Upper lobe of left lung (tissue), 4 donors: ENCODE data around the gene IL27RA.

Source experiments
- EP300 ChIP-seq, 4 donors: sonication (generic); formaldehyde crosslinking; IDR thresholded peaks; one replicate each; pipeline ENCODE4 v1.5.1; 2017; ENCODE audit warnings: antibody characterized with exemption in 4 of 4, control low read depth in 2 of 4
- POLR2A ChIP-seq, 4 donors: fragments of 450-650 bp; IDR thresholded peaks; one replicate each; pipeline ENCODE4 v1.5.1; 2016 to 2017; ENCODE audit warnings: antibody characterized with exemption in 4 of 4, mild to moderate bottlenecking in 2 of 4
- POLR2AphosphoS5 ChIP-seq, 2 donors: sonication (generic); formaldehyde crosslinking; IDR thresholded peaks; one replicate each; pipeline ENCODE4 v1.5.1; 2017; ENCODE audit warnings: antibody characterized with exemption in 2 of 2
- TF ChIP-seq, protein P1 (sequence below), 6 experiments: fragments of 450-650 bp in 4 of 6; fragments of 200-600 bp in 2 of 6; sonication (generic) in 2 of 6; IDR thresholded peaks; one replicate each; pipeline ENCODE4 v1.5.1; 2016 to 2019; ENCODE audit warnings: antibody characterized with exemption in 6 of 6

DNA sequence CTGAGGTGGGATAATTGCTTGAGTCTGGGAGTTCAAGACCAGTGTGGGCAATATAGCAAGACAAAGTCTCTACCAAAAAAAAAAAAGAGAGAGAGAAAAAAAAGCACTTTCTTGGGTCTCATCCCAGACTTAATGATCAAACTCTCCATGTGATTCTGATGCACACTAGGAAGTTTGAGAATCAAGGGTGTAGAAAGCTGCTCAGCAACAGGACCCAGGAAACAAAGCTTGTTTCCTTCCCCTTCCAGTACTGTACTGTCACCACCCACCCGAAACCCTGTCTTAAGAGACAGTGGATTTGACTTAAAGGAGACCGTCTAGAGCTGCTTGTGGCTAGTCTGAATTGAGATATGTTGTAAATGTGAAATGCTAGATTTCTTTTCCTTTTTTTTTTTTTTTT is 46.8 kb downstream of the IL27RA start:
- TF ChIP-seq, protein P1, sequence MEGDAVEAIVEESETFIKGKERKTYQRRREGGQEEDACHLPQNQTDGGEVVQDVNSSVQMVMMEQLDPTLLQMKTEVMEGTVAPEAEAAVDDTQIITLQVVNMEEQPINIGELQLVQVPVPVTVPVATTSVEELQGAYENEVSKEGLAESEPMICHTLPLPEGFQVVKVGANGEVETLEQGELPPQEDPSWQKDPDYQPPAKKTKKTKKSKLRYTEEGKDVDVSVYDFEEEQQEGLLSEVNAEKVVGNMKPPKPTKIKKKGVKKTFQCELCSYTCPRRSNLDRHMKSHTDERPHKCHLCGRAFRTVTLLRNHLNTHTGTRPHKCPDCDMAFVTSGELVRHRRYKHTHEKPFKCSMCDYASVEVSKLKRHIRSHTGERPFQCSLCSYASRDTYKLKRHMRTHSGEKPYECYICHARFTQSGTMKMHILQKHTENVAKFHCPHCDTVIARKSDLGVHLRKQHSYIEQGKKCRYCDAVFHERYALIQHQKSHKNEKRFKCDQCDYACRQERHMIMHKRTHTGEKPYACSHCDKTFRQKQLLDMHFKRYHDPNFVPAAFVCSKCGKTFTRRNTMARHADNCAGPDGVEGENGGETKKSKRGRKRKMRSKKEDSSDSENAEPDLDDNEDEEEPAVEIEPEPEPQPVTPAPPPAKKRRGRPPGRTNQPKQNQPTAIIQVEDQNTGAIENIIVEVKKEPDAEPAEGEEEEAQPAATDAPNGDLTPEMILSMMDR (IDR thresholded peaks at IDR 0.05): no peak
- TF ChIP-seq POLR2AphosphoS5 (IDR thresholded peaks at IDR 0.05) (no peak), POLR2A (IDR thresholded peaks at IDR 0.05) (no peak), EP300 (IDR thresholded peaks at IDR 0.05) (no peak)
